ENCODE measurements around the gene CUEDC2.

The CUEDC2 gene

GRCh38 chr10:102416283-102416682 lies 16.1 kb downstream of the CUEDC2 start:
- TF ChIP-seq FOXM1 (IDR thresholded peaks at IDR 0.05; ENCODE audit: borderline replicate concordance) (no peak), ELF4 (IDR thresholded peaks at IDR 0.05) (no peak), TARDBP (IDR thresholded peaks at IDR 0.05) (no peak), FOXA1 (IDR thresholded peaks at IDR 0.05) (no peak), SP1 (IDR thresholded peaks at IDR 0.05) (no peak), PKNOX1 (IDR thresholded peaks at IDR 0.05) (no peak)
- ChIA-PET POLR2A (no interaction called here), CTCF (interaction anchor here (0.8 kb wide), 1 partner anchor 12 kb away, joined by 3 read pairs; no protein-coding TSS in a partner anchor)
- DNase-seq (ENCODE audit: extremely low spot score): no peak

- ChIA-PET POLR2A (interaction anchor here (0.7 to 1.1 kb wide), 2 partner anchors 18 to 191 kb away, joined by 3 to 4 read pairs; partner anchors contain the start of gene CUEDC2), CTCF (no interaction called here)
- TF ChIP-seq FOXA1 (IDR thresholded peaks at IDR 0.05): no peak
- no peak for TF ChIP-seq FOXK2 (IDR thresholded peaks at IDR 0.05)
- no peak for TF ChIP-seq TARDBP (IDR thresholded peaks at IDR 0.05)
- TF ChIP-seq CTBP1 (IDR thresholded peaks at IDR 0.05; ENCODE audit: borderline replicate concordance): no peak
- no peak for TF ChIP-seq ELF4 (IDR thresholded peaks at IDR 0.05)
- TF ChIP-seq FOXM1 (IDR thresholded peaks at IDR 0.05; ENCODE audit: borderline replicate concordance): no peak
- DNase-seq (ENCODE audit: extremely low spot score): no peak
Observed at GRCh38 chr10:102414749-102415148, 17.6 kb downstream of the CUEDC2 start.

- POLR2A ChIA-PET: interaction anchor here (1.1 to 1.6 kb wide), 2 partner anchors 13 to 190 kb away, joined by 3 read pairs; no protein-coding TSS in a partner anchor
- TF ChIP-seq FOXK2 (IDR thresholded peaks at IDR 0.05) (no peak), HDGF (IDR thresholded peaks at IDR 0.05; ENCODE audit: borderline replicate concordance) (no peak), TARDBP (IDR thresholded peaks at IDR 0.05) (no peak), SUZ12 (IDR thresholded peaks at IDR 0.05) (no peak), L3MBTL2 (conservative IDR thresholded peaks at IDR 0.05) (no peak), LEF1 (IDR thresholded peaks at IDR 0.05; ENCODE audit: borderline replicate concordance) (no peak), BHLHE40 (IDR thresholded peaks at IDR 0.05; ENCODE audit: borderline replicate concordance) (no peak), ZNF384 (IDR thresholded peaks at IDR 0.05) (no peak), FOXA1 (IDR thresholded peaks at IDR 0.05) (no peak), SP1 (IDR thresholded peaks at IDR 0.05) (no peak), NFRKB (IDR thresholded peaks at IDR 0.05) (no peak), ARNT (IDR thresholded peaks at IDR 0.05) (no peak), PKNOX1 (IDR thresholded peaks at IDR 0.05) (no peak)
Observed at GRCh38 chr10:102413806-102414561, 18.4 kb downstream of the CUEDC2 start.

GRCh38 chr10:102413053-102413705 lies 19.2 kb downstream of the CUEDC2 start:
- DNase-seq (ENCODE audit: extremely low spot score): no peak
- TF ChIP-seq LEF1 (IDR thresholded peaks at IDR 0.05; ENCODE audit: borderline replicate concordance) (no peak), ELF4 (IDR thresholded peaks at IDR 0.05) (no peak), HDGF (IDR thresholded peaks at IDR 0.05; ENCODE audit: borderline replicate concordance) (no peak), NFRKB (IDR thresholded peaks at IDR 0.05) (no peak), ARNT (IDR thresholded peaks at IDR 0.05) (no peak), TARDBP (IDR thresholded peaks at IDR 0.05) (no peak), FOXM1 (IDR thresholded peaks at IDR 0.05; ENCODE audit: borderline replicate concordance) (no peak), CTBP1 (IDR thresholded peaks at IDR 0.05; ENCODE audit: borderline replicate concordance) (no peak), FOXA1 (IDR thresholded peaks at IDR 0.05) (no peak), L3MBTL2 (conservative IDR thresholded peaks at IDR 0.05) (no peak), BHLHE40 (IDR thresholded peaks at IDR 0.05; ENCODE audit: borderline replicate concordance) (no peak), FOXK2 (IDR thresholded peaks at IDR 0.05) (no peak), SUZ12 (IDR thresholded peaks at IDR 0.05) (no peak), PKNOX1 (IDR thresholded peaks at IDR 0.05) (no peak), ZNF384 (IDR thresholded peaks at IDR 0.05) (no peak), SP1 (IDR thresholded peaks at IDR 0.05) (no peak)
- CTCF ChIA-PET: interaction anchor here (1.3 kb wide), 1 partner anchor 10 kb away, joined by 3 read pairs; no protein-coding TSS in a partner anchor
- POLR2A ChIA-PET: interaction anchor here (1.6 to 1.7 kb wide), 2 partner anchors 14 to 37 kb away, joined by 3 to 7 read pairs; no protein-coding TSS in a partner anchor

More at GRCh38 chr10:102413806-102414561, 18.4 kb downstream of the CUEDC2 start:
- DNase-seq (ENCODE audit: extremely low spot score): no peak
- CTCF ChIA-PET: interaction anchor here (0.6 to 1.3 kb wide), 2 partner anchors 10 to 594 kb away, joined by 3 to 4 read pairs; no protein-coding TSS in a partner anchor

GRCh38 chr10:102412293-102412692 lies 20.1 kb downstream of the CUEDC2 start:
- TF ChIP-seq ELF4 (IDR thresholded peaks at IDR 0.05): no peak
- no peak for TF ChIP-seq LEF1 (IDR thresholded peaks at IDR 0.05; ENCODE audit: borderline replicate concordance)
- TF ChIP-seq FOXA1 (IDR thresholded peaks at IDR 0.05): no peak
- no peak for TF ChIP-seq HDGF (IDR thresholded peaks at IDR 0.05; ENCODE audit: borderline replicate concordance)
- TF ChIP-seq SUZ12 (IDR thresholded peaks at IDR 0.05): no peak
- no peak for TF ChIP-seq FOXM1 (IDR thresholded peaks at IDR 0.05; ENCODE audit: borderline replicate concordance)
- TF ChIP-seq ZNF384 (IDR thresholded peaks at IDR 0.05): no peak
- no peak for TF ChIP-seq FOXK2 (IDR thresholded peaks at IDR 0.05)
- no peak for TF ChIP-seq SP1 (IDR thresholded peaks at IDR 0.05)
- no peak for TF ChIP-seq ARNT (IDR thresholded peaks at IDR 0.05)
- no peak for TF ChIP-seq BHLHE40 (IDR thresholded peaks at IDR 0.05; ENCODE audit: borderline replicate concordance)
- no peak for TF ChIP-seq TARDBP (IDR thresholded peaks at IDR 0.05)
- no peak for TF ChIP-seq PKNOX1 (IDR thresholded peaks at IDR 0.05)
- no peak for TF ChIP-seq CTBP1 (IDR thresholded peaks at IDR 0.05; ENCODE audit: borderline replicate concordance)
- no peak for TF ChIP-seq L3MBTL2 (conservative IDR thresholded peaks at IDR 0.05)
- ChIA-PET CTCF (interaction anchor here (1.1 to 1.2 kb wide), 2 partner anchors 9 to 13 kb away, joined by 4 to 5 read pairs; no protein-coding TSS in a partner anchor), POLR2A (interaction anchor here (1.4 to 1.7 kb wide), 3 partner anchors 15 to 38 kb away, joined by 3 to 7 read pairs (median 3); partner anchors contain the start of gene CUEDC2)
- no peak for DNase-seq (ENCODE audit: extremely low spot score)
